GM12892 (cell line): ENCODE measurements around the gene SPRYD3.
A peak's percentile ranks its signal among the peaks of the same experiment; 100 is the strongest.
"Not testable (repeated sequence)": the region's sequence is repeated elsewhere in the genome, so short reads cannot be mapped to it uniquely, and the experiment has no call there.

Source experiments
- DNase-seq: peaks from one replicate; pipeline ENCODE4 v3.0.0; 2011; ENCODE audit not compliant: insufficient read length
- FAIRE-seq: peaks from 2 replicates; lab custom pipeline; 2011; peaks lifted over from hg19 to GRCh38; lab: Jason Lieb, UNC
- POLR2A ChIP-seq: IDR thresholded peaks from 2 replicates; pipeline ENCODE4 v1.6.1; 2011; ENCODE audit warnings: low read depth, low read length, control low read depth
- POLR2AphosphoS5 ChIP-seq: IDR thresholded peaks from 2 replicates; pipeline ENCODE4 v1.6.1; 2011; ENCODE audit warnings: low read depth, low read length, control low read depth
- TAF1 ChIP-seq: IDR thresholded peaks from 2 replicates; pipeline ENCODE4 v1.6.1; 2011; ENCODE audit warnings: low read depth, mild to moderate bottlenecking, control low read depth, low read length, borderline replicate concordance

Gene SPRYD3

DNA sequence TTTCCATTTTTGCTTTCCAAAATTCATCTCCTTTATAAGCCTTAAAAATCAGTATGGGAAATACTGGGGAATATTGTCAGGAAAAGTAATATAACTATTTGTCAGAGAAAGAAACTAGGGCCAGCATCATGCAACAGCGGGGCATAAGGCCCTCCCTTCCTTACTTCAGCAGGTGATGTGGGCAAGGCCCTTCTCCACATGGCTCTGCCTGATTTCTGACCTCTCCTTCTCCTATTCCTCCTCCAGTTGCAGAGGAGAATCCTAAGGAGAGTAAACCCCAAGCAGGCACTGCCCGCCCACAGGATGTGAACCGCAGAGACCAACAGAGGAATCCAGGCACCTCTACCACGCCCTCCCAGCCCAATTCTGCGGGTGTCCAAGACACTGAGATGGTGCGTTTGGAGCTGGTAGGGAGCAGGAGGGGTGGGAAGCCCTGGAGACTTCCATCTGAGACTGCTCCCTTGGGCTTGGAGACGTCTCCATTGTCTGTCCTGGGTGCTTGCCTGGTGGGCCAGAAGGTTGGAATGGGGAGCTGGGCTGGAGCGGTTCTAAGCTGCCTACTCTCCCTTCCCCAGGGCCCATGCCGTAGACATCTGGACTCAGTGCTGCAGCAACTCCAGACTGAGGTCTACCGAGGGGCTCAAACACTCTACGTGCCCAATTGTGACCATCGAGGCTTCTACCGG, 21.4 kb upstream of the SPRYD3 start:
- FAIRE-seq (no peak), DNase-seq (no peak)
- TF ChIP-seq POLR2AphosphoS5, result no peak
- no peak for TF ChIP-seq TAF1
- no peak for TF ChIP-seq POLR2A

DNA sequence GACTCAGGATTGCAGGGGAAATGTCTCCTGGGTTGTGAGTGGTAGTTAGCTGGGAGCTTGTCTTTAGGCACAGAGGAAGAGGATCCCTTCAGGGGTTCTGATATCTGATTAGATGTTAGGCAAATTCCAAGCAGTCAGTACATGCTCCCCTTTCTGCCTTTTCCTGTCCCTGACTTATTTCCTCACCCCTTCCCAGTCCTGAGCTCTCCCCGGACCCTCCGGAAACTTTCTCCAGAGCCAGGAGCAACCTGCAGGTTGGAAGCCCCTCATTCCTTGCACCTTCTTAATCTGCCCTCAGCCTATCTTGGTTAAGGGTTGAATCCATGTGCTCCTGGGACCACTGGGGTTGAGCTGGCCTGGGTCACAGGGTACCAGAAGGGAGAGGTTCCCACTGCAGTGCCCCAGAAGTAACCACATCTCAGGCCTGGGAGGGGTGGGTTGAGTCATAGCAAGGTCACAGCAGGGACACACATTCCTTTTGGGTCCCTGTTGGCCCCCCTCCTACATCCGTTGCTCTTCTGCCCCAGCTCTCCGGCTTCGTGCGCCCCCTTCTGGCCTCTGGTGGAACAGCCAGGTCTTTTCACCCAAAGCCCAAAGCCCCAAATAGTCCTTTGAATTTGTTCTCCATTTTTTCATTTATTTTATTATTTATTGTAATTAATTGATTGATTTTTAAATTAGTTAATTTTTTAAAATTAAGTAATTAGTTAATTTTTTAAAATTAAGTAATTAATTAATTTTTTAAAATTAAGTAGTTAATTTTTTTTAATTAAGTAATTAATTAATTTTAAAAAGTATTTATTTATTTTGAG, 20.1 kb upstream of the SPRYD3 start:
- no peak for TF ChIP-seq POLR2A
- no peak for TF ChIP-seq TAF1
- no peak for TF ChIP-seq POLR2AphosphoS5
- peak; percentile 38 for FAIRE-seq
- peak; percentile 71 for DNase-seq

DNA sequence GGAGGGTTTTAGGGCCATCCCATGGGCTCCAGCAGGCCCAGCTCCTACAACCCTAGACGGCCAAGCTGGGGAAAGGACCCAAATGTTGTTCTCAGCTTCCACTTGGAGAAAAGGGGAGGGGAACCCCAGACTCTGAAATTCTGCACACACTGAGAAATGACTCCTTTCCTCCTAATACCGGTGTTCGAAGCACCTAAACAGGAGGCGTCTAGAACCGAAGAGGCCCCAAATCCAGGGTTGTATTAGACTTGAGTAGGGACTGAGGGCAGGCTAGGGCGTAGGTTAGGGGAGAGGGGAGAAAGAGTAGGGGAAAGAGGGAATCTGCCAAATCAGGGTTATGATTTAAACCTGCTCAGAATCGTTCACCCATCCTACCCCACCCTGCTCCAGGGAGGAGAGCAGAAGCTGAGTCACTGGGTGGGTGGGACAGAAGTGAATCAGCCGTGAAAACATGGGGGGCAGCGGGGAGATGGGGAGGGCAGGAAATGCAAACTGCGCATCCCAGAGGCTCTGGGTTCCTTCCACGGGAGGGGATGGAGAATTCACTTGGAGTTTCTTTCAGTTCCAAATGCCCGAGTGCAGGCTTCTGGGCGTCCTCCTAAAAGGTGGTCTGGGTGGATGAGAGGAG, 19.3 kb upstream of the SPRYD3 start:
- no peak for TF ChIP-seq TAF1
- no peak for TF ChIP-seq POLR2AphosphoS5
- TF ChIP-seq POLR2A, result no peak
- FAIRE-seq (no peak), DNase-seq (no peak)

DNA sequence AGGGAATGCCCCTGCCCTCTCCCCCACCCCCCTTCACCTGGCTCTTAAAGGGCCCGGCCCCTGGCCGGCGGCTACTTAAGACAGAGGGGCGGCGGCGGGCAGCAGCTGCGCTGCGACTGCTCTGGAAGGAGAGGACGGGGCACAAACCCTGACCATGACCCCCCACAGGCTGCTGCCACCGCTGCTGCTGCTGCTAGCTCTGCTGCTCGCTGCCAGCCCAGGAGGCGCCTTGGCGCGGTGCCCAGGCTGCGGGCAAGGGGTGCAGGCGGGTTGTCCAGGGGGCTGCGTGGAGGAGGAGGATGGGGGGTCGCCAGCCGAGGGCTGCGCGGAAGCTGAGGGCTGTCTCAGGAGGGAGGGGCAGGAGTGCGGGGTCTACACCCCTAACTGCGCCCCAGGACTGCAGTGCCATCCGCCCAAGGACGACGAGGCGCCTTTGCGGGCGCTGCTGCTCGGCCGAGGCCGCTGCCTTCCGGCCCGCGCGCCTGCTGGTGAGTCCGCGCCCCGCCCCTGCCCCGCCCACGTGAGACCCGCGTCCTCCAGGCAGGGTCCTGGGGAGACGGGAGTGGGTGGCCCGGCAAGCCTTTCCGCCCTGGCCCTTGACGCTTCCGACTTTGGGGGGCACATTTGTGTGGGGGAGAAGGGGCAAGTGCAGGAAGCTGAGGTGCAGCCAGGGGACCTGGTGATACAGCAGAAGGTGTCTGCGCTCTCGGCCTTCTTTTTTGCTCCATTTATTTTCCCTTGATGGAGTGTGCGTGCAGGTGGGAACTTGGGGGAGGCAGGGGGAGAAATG, 18.6 kb upstream of the SPRYD3 start, which contains the start of gene IGFBP6:
IGFBP6 (plus strand) TSS at position 104 of the 790 bp plus-strand sequence; CDS start at position 155, 51 bp downstream.
- FAIRE-seq (no peak), DNase-seq (no peak)
- TF ChIP-seq TAF1, result no peak
- TF ChIP-seq POLR2AphosphoS5, result no peak
- TF ChIP-seq POLR2A, result no peak

DNA sequence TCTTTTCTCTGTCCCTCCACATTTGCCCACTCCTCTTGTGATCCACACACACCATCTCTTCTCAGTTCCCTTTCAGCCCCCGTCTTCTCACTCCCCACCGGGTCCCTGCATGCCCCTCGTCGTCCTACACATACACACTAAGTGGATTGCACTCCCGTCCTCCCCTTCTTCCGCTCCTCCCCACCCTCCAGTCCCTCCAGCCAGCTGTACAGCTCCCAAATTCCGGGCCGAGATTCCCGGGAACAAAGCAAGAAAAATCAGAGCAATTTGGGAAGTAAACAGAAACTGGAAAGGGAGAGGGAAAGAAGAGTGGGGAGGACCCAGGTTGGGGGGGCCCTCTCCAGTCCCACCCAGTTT, 18.0 kb upstream of the SPRYD3 start:
- TF ChIP-seq TAF1 (no peak), POLR2A (no peak), POLR2AphosphoS5 (no peak)
- DNase-seq (no peak), FAIRE-seq (no peak)

DNA sequence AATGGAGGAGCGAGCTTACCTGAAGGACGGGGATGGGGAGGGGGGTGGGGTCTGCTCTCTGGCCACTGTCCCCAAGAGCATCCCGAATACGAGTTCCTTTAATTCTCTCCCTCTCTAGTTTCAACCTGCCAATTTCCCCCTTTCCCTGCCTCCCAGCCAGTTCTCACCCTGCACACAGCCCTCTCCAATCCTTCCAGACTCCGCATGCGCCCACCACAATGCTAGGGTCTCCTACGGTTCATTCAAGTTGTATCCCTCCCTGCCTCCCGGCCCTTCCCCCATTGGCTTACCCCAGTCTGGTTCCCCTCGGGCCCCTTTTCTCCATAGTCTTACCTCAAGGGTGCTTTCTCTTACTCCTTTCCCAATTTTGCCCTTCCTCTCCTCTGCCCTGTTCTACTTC, 17.6 kb upstream of the SPRYD3 start:
- DNase-seq (no peak), FAIRE-seq (no peak)
- no peak for TF ChIP-seq TAF1
- no peak for TF ChIP-seq POLR2AphosphoS5
- TF ChIP-seq POLR2A, result no peak

DNA sequence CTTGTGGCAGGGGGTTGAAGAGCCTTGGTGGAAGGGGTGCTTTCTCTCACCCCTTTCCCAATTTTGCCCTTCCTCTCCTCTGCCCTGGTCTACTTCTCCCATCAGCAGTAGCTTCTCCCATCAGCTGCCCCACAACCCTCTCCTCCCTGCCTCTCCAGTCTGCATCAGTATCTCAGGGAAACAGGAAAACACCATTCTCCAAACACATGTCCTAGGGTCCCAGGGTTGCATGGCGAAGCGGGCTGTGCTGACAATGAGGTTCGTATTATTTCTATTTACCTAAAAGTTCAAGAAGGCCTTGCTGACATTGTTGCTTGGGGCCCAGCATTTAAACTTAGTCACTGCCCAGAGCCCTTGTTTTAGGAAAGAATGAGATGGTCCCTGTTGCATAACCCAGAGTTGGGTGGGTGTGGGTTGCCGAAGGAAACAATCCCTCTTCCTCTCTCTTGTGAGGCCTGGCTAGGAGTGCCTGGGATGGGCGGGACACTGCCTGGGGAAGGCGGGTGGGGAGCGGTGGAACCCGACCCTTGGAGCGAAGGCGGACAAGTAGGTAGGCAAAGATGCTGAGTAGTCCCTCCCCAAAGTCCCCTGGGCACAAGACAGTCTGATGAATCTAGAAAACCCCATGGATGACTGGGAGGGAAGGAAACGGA, 17.0 kb upstream of the SPRYD3 start:
- no peak for DNase-seq
- TF ChIP-seq TAF1 (no peak), POLR2A (no peak), POLR2AphosphoS5 (no peak)
- FAIRE-seq, result no peak

DNA sequence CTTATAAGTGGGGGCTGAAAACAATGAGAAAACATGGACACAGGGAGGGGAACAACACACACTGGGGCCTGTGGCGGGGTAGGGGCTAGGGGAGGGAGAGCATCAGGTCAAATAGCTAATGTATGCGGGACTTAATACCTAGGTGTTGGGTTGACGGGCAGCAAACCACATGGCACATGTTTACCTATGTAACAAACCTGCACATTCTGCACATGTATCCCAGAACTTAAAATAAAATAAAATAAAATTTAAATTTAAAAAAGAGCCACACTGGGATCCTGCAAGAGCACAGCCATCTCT, 16.4 kb upstream of the SPRYD3 start:
- not testable (repeated sequence) for FAIRE-seq, DNase-seq

DNA sequence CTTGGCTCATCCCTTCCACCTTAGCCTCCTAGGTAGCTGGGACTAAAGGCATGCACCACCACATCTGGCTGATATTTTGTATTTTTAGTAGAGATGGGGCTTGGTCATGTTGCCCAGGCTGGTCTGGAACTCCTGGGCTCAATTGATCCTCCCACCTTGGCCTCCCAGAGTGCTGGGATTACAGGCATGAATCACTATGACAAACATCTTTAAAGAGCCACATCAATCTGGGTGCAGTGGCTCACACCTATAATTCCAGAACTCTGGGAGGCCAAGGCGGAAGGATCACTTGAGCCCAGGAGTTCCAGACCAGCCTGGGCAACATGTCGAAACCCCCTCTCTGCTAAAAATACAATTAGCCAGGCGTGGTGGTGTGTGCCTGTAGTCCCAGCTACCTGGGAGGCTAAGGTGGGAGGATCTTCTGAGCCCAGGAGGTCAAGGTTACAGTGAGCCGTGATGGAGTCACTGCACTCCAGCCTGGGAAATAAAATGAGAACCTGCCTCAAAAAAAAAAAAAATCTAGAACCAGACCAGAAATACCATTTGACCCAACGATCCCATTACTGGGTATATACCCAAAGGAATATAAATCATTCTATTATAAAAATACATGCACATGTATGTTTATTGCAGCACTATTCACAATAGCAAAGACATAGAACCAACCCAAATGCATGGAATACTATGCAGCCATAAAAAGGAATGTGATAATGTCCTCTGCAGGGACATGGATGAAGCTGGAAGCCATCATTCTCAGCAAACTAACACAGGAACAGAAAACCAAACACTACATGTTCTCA, 15.8 kb upstream of the SPRYD3 start:
- not testable (repeated sequence) for FAIRE-seq, DNase-seq

DNA sequence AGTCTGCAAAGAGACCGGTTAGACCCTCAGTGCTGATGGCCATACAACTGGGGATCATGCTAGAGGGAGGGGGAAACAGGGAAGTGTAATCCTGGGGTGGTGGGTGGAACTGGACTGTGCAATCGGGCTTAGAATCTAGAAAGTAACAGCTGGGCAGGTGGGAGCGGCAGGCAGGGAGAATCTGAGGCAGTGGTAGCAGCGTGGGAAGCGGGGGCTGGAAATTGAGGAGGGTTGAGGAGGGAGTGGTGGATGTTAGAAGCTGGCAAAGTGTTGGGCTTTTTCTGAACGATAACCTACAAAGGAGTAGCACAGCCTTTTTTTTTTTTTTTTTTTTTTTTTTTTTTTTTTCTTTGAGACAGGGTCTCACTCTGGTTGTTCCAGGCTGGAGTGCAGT, 15.2 kb upstream of the SPRYD3 start:
- FAIRE-seq (no peak), DNase-seq (no peak)
- TF ChIP-seq POLR2AphosphoS5 (no peak), POLR2A (no peak), TAF1 (no peak)

DNA sequence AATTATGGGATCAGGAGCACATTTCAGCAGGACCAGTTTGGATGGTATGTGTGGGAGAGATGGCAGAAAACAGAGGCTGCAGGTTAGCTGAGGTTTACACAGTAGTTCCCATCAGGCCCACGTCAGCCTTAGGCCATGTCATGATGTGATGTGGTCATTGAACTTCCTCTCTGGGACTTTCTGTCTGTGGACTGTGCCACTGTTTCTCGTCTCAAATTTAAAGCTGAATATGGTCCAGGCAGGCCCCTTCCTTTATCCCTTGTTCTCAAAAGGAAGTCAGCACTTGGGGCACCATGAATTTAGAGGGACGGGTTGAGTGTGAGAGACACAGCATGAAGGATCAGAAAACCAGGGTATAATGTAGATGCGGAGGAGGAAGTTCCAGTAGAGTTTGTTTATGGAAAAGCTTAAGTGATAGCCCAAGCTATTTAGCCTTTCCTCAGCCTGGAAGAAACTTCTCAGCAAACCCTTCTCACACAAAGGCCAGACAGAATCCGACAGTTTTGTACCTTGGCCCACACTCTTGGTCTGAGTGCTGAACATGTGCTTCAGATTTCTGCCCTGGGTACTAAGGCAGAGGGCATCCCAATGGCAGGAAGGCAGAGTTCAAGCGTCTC, 14.7 kb upstream of the SPRYD3 start:
- FAIRE-seq, result no peak
- TF ChIP-seq POLR2A (no peak), POLR2AphosphoS5 (no peak), TAF1 (no peak)
- no peak for DNase-seq
